Measurements from ENCODE around the gene DDX17. TPM values are rescaled to one million over a fixed set of nuclear protein-coding genes. Genes with fewer than 3 reads are reported as not detected.

The DDX17 gene
- total RNA-seq, 1 experiment from 2014 or later: 529 TPM

- Histone ChIP-seq H3K9me3 (ENCODE audit: control insufficient read depth, low read depth, low read length) (no peaks in the 10 kb centered on the region), H3K14ac (ENCODE audit: insufficient read depth, low read length) (no peak overlapping the region), H3K9ac (ENCODE audit: extremely low read depth, insufficient read length, low read length) (no peak overlapping the region), H3T11ph (ENCODE audit: low read length) (no peak overlapping the region), H3K56ac (ENCODE audit: insufficient read length, low read depth, low read length) (no peak overlapping the region), H2BK20ac (ENCODE audit: low read depth, low read length, poor library complexity, severe bottlenecking) (no peak overlapping the region), H2BK12ac (ENCODE audit: insufficient read length, low read depth, low read length) (no peak overlapping the region), H3K27me3 (ENCODE audit: insufficient read depth, low read length) (no peaks in the 10 kb centered on the region; the same call in 1 of the 2 replicates), H3K4me1 (ENCODE audit: insufficient read depth, low read length) (no peaks in the 10 kb centered on the region), H2AK5ac (ENCODE audit: insufficient read length, low read length) (no peak overlapping the region), H3K4ac (ENCODE audit: low read depth, low read length) (no peak overlapping the region), H3K4me2 (ENCODE audit: insufficient read depth, insufficient read length, low read length) (peak overlapping the region; percentile 15), H2BK15ac (ENCODE audit: low read depth, low read length) (no peak overlapping the region), H3K79me2 (ENCODE audit: insufficient read depth, low read length) (no peaks in the 10 kb centered on the region), H4K5ac (ENCODE audit: insufficient read length, low read depth, low read length) (no peak overlapping the region), H2BK5ac (ENCODE audit: insufficient read length, low read length) (no peak overlapping the region), H3K79me1 (ENCODE audit: insufficient read depth, low read depth, low read length, poor library complexity, severe bottlenecking) (no peaks in the 10 kb centered on the region), H3K27ac (ENCODE audit: insufficient read length, low read depth, low read length) (no peak overlapping the region), H2BK120ac (ENCODE audit: low read depth, low read length, poor library complexity, severe bottlenecking) (no peak overlapping the region), H2AFZ (ENCODE audit: low read length) (no peak overlapping the region), H4K91ac (ENCODE audit: insufficient read length, low read depth, low read length) (no peak overlapping the region), H3K18ac (ENCODE audit: insufficient read length, low read depth, low read length) (no peak overlapping the region), H4K20me1 (ENCODE audit: control insufficient read depth, insufficient read depth, insufficient read length) (peaks cover 3% of the 10 kb centered on the region), H3K23me2 (ENCODE audit: insufficient read length, low read depth, low read length, poor library complexity, severe bottlenecking) (peaks cover 9% of the 10 kb centered on the region), H3K23ac (ENCODE audit: insufficient read length, low read depth, low read length) (no peak overlapping the region), H4K8ac (replicated peaks; ENCODE audit: insufficient read length, low read depth, low read length) (no peak overlapping the region)
- Mint-ChIP-seq H3K27ac (no peak overlapping the region), H3K4me1 (peaks cover 22 to 37% of the 10 kb centered on the region in 2 experiments), H3K9me3 (no peaks in the 10 kb centered on the region), H3K36me3 (ENCODE audit: insufficient read depth in 1 of 3, low read depth in 3 of 3) (no peaks in the 10 kb centered on the region), H3K27me3 (ENCODE audit: low read depth) (peaks cover 60% of the 10 kb centered on the region), H3K4me3 (peak overlapping the region; percentile 69 to 80)
- no CpG with 5 or more reads among the region's 20 CpGs for WGBS (ENCODE audit: extremely low coverage, insufficient read length, low lambda C conversion rate)
- DNase-seq: no peak
- no peak for TF ChIP-seq CTCF (conservative IDR thresholded peaks at IDR 0.05)
Observed at GRCh38 chr22:38467438-38467903, 38.6 kb downstream of the DDX17 start.
